K562 (cell line): ENCODE results near the gene PLXNA2.

Experiments used
- BRCA1 ChIP-seq, 2 experiments: fragments of 450-650 bp in 1 of 2; sonication (generic) in 1 of 2; formaldehyde crosslinking in 1 of 2; IDR thresholded peaks; 2 replicates each; pipeline versions ENCODE4 v1.5.0 to v1.6.1; 2017 to 2020; ENCODE audit warnings: mild to moderate bottlenecking in 1 of 2, missing genetic modification reagents in 1 of 2
- CBX5 ChIP-seq: IDR thresholded peaks from 2 replicates; pipeline ENCODE4 v1.6.1; 2014; ENCODE audit warnings: low read depth, borderline replicate concordance
- CEBPB ChIP-seq: fragments of 450-650 bp; IDR thresholded peaks from 2 replicates; pipeline ENCODE4 v1.6.1; 2016; ENCODE audit warnings: missing genetic modification characterization, missing compliant biosample characterization
- CHD4 ChIP-seq: fragments of 200-600 bp; sonication (generic); IDR thresholded peaks from 3 replicates; pipeline ENCODE4 v1.6.1; 2012; ENCODE audit warnings: low read depth, mild to moderate bottlenecking, mixed read lengths, low read length, inconsistent platforms; ENCODE audit not compliant: insufficient read depth, insufficient replicate concordance, poor library complexity, severe bottlenecking
- GATA2 ChIP-seq: sonication (generic); formaldehyde crosslinking; IDR thresholded peaks from 2 replicates; pipeline ENCODE4 v1.4.0; 2020; ENCODE audit warnings: mild to moderate bottlenecking, missing genetic modification reagents
- JUN ChIP-seq, 2 experiments: sonication (generic) in 1 of 2; formaldehyde crosslinking in 1 of 2; IDR thresholded peaks; 2 replicates each; pipeline versions ENCODE4 v1.6.1 to v1.8.0; 2012 to 2022; ENCODE audit warnings: borderline replicate concordance in 2 of 2, mild to moderate bottlenecking in 2 of 2, improper control_type of control experiment in 1 of 2, low read depth in 1 of 2, low read length in 1 of 2, missing genetic modification reagents in 1 of 2
- MYBL2 ChIP-seq, 2 experiments: fragments of 450-650 bp in 1 of 2; sonication (generic) in 1 of 2; formaldehyde crosslinking in 1 of 2; IDR thresholded peaks; 2 replicates each; pipeline versions ENCODE4 v1.6.1 to v1.8.1; 2017 to 2022; ENCODE audit warnings: borderline replicate concordance in 1 of 2, inconsistent platforms in 1 of 2, low read depth in 1 of 2, mild to moderate bottlenecking in 1 of 2, missing genetic modification reagents in 1 of 2, moderate library complexity in 1 of 2
- NR2C2 ChIP-seq, 2 experiments: fragments of 200-800 bp in 1 of 2; sonication (Bioruptor generic) in 1 of 2; sonication (generic) in 1 of 2; formaldehyde crosslinking in 1 of 2; IDR thresholded peaks; 2 replicates each; pipeline versions ENCODE4 v1.6.1 to v1.8.0; 2016 to 2022; ENCODE audit warnings: mild to moderate bottlenecking in 1 of 2, missing compliant biosample characterization in 1 of 2, missing genetic modification characterization in 1 of 2, missing genetic modification reagents in 1 of 2
- POLR2AphosphoS5 ChIP-seq: IDR thresholded peaks from 2 replicates; pipeline ENCODE4 v1.6.1; 2011; ENCODE audit warnings: mild to moderate bottlenecking, low read depth, low read length, moderate library complexity; ENCODE audit not compliant: control insufficient read depth, insufficient read depth
- ZBTB43 ChIP-seq: sonication (generic); formaldehyde crosslinking; IDR thresholded peaks from 2 replicates; pipeline ENCODE4 v1.8.0; 2023; ENCODE audit warnings: mild to moderate bottlenecking, missing genetic modification reagents
- ZNF318 ChIP-seq, 2 experiments: fragments of 450-650 bp; IDR thresholded peaks; 2 replicates each; pipeline ENCODE4 v1.6.1; 2016; ENCODE audit warnings: mild to moderate bottlenecking in 2 of 2, borderline replicate concordance in 1 of 2, low read depth in 1 of 2, moderate library complexity in 1 of 2
- ZSCAN29 ChIP-seq: fragments of 450-650 bp; IDR thresholded peaks from 2 replicates; pipeline ENCODE4 v1.6.1; 2017

GRCh38 chr1:208101661-208102431 lies 142.3 kb downstream of the PLXNA2 start:
- TF ChIP-seq CHD4 (no peak), ZBTB43 (no peak), CEBPB (no peak), CBX5 (no peak), JUN (IDR thresholded peaks at IDR 0.05; ENCODE audit: borderline replicate concordance, low read depth, low read length) (no peak), JUN (CRISPR knock-in tag; IDR thresholded peaks at IDR 0.05; ENCODE audit: borderline replicate concordance) (no peak), NR2C2 (CRISPR knock-in tag; IDR thresholded peaks at IDR 0.05) (no peak), NR2C2 (tag; IDR thresholded peaks at IDR 0.05) (no peak), MYBL2 (IDR thresholded peaks at IDR 0.05; ENCODE audit: low read depth) (no peak), MYBL2 (CRISPR knock-in tag; IDR thresholded peaks at IDR 0.05; ENCODE audit: borderline replicate concordance) (no peak), ZSCAN29 (no peak), GATA2 (CRISPR knock-in tag) (no peak), ZNF318 (IDR thresholded peaks at IDR 0.05; ENCODE audit: borderline replicate concordance in 1 of 2, low read depth in 1 of 2) (no peak), POLR2AphosphoS5 (no peak), BRCA1 (IDR thresholded peaks at IDR 0.05) (no peak), BRCA1 (CRISPR knock-in tag; IDR thresholded peaks at IDR 0.05) (no peak)
